GM12801 (cell line): Measurements from ENCODE around the gene ULK4.

Source experiments
- CTCF ChIP-seq: IDR thresholded peaks from one replicate; pipeline ENCODE4 v1.5.1; 2011; ENCODE audit warnings: control low read depth; ENCODE audit not compliant: insufficient read length; ENCODE audit errors: extremely low read depth

The ULK4 gene

DNA sequence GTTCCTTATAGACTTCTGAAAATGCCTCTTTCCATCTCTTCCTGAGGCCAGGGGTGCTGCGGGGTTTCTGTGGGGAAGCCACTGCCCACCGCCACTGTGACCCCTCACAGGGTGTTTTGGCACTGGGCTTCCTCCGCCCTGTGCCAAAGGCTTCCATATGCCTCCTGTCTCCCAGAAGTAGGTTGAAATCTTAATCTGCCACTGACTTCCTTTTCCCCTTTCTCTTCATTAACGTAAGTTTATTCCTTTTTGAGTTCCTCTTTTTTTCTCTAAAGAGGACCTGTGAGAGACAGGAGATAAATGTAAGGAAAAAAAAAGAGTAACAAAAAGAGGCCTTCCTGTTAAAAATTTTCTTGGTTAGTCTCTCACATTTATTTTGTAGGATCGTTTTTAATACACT is 542.1 kb downstream of the ULK4 start:
- TF ChIP-seq CTCF = no peak

DNA sequence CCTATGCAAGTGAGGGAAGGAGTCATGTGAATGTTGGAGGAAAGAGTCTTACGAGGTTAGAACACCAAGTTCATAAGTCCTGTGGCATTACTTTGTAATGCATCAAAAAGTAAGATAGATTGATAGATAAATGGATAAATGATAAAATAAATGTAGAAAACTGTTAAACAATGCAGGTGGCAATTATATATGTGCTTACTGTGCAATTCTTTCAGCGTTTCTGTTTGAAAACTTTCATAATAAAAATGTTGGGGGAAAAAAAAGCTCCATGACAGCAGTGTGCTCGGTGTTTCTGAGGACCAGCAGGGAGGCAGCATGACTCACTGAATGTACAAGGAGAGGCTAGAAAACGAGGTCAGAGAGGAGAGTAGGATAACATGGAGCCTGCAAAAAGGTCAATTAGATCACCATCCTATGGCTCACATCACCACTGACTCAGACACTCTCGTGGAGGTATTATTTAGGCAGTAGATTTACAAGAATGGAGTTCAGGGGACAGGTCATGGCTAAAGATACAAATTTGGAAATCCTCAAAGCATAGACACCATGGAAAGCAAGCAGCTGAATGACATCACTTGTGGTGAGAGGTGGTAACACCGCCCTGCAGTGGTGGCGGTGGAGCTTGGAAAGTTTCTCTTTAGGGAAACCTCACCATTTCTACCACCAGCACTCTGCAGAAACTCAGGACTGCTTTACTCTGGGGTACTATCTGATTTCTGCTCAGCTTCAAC is 542.8 kb downstream of the ULK4 start:
- no peak for TF ChIP-seq CTCF

GRCh38 chr3:41417574-41417973 is 544.3 kb downstream of the ULK4 start:
- TF ChIP-seq CTCF = no peak

GRCh38 chr3:41411065-41411464 is 550.8 kb downstream of the ULK4 start:
- no peak for TF ChIP-seq CTCF

- no peak for TF ChIP-seq CTCF
These were observed 556.4 kb downstream of the ULK4 start for GRCh38 chr3:41405466-41405865.

DNA sequence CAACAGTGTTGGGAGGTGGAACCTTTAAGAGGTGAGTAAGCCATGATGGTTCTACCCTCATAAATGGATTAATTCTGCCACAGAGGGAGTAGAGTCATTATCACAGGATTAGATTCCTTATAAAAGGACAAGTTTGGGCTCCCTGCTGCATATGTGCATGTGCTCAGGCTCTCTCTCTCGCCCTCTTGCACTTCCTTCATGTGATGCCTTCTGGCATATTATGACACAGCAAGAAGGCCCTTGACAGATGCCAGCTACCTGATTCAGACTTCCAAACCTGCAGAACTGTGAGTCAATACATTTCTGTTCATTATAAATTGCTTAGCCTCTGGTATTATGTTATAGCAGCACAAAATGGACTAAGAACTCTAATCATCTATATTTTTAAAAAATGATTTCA is 557.3 kb downstream of the ULK4 start:
- TF ChIP-seq CTCF = no peak

DNA sequence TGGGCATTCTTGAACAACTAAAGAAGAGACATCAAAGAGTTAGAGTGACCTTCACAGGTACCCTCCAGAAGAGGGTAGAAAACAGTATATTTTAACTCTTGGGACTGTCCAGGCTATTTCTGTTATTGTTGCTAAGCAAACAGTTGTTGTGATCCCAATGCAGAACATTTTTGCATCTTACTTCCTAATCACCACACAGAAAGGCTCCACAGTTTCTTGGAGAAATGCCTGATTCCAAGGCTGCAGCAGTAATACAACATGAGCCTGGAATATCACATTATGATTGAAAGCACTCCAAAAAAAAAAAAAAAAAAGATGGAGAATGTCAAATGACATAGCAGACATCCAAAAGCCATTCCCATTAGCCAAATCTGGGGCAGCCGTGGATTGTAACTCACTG is 567.0 kb downstream of the ULK4 start:
- TF ChIP-seq CTCF = no peak
